Measurements from ENCODE around the gene SGPL1. TPM values are rescaled to one million over a fixed set of nuclear protein-coding genes. Genes with fewer than 3 reads are reported as not detected.

SGPL1 gene
- total RNA-seq, 1 donor from 2014 or later: 89.9 TPM

GRCh38 chr10:70795613-70796012 lies 20.1 kb upstream of the SGPL1 start:
- peaks cover 12% of the 10 kb centered on the region for H3K27me3 Mint-ChIP-seq (ENCODE audit: low read depth)
- no peak for TF ChIP-seq CTCF (IDR thresholded peaks at IDR 0.05; ENCODE audit: unreplicated experiment)
- peaks cover 11% of the 10 kb centered on the region for H3K9me3 Mint-ChIP-seq
- H3K27ac Mint-ChIP-seq: no peak overlapping the region
- no peak for DNase-seq (ENCODE audit: low spot score in 2 of 2, unreplicated experiment in 2 of 2)
- H3K4me1 Mint-ChIP-seq: no peaks in the 10 kb centered on the region
- no peaks in the 10 kb centered on the region for H3K36me3 Mint-ChIP-seq
- no peak overlapping the region for H3K4me3 Mint-ChIP-seq

DNA sequence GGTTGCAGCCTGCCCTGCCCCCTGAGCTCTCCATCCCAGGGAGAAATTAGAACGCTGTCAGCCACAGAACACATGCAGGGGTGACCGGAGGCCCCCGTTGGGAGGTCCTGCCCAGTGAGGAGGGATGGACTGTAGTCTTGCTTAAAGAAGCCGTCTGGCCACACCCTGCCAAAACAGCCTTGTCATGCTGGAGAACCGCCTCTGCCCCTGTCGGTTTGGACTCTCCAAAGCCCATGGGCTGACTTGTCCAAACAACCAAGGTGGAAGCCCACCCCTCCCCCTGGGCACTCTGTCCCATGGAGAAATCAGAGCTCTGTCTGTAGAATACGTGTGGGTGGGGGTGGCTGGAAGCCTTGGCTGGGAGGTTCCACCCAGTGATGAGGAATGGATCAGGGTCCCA lies 17.9 kb upstream of the SGPL1 start:
- no peak for TF ChIP-seq CTCF (IDR thresholded peaks at IDR 0.05; ENCODE audit: unreplicated experiment)
- no peak overlapping the region for H3K27ac Mint-ChIP-seq
- H3K9me3 Mint-ChIP-seq: peaks cover 22% of the 10 kb centered on the region
- peaks cover 13% of the 10 kb centered on the region for H3K27me3 Mint-ChIP-seq (ENCODE audit: low read depth)
- H3K4me3 Mint-ChIP-seq: no peak overlapping the region
- H3K4me1 Mint-ChIP-seq: no peaks in the 10 kb centered on the region
- no peaks in the 10 kb centered on the region for H3K36me3 Mint-ChIP-seq
- DNase-seq (ENCODE audit: low spot score in 2 of 2, unreplicated experiment in 2 of 2): no peak

- H3K27me3 Mint-ChIP-seq (ENCODE audit: low read depth): peaks cover 13% of the 10 kb centered on the region
- no peak for DNase-seq (ENCODE audit: low spot score in 2 of 2, unreplicated experiment in 2 of 2)
These were observed 16.6 kb upstream of the SGPL1 start for GRCh38 chr10:70799124-70799523.

DNA sequence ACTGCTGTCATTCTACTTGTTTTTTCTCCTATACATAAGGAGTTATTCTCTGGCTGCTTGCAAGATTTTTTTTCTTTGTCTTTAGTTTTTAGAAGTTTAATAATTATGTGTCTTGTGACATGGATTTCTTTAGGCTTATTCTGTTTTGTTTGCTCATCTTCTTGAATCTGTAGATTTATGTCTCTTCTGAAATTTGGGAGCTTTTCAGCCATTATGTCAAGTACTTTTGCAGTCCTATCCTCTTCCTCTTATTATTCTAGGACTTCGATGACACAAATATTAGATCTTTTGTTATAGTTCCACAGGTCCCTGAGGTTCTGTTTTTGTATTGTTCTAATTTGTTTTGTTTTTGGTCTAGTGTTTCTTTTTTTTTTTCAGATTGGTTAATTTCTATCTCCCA lies 13.9 kb upstream of the SGPL1 start:
- no peak overlapping the region for H3K4me3 Mint-ChIP-seq
- H3K27me3 Mint-ChIP-seq (ENCODE audit: low read depth): peaks cover 13% of the 10 kb centered on the region
- no peak for TF ChIP-seq CTCF (IDR thresholded peaks at IDR 0.05; ENCODE audit: unreplicated experiment)
- peaks cover 17% of the 10 kb centered on the region for H3K9me3 Mint-ChIP-seq
- DNase-seq (ENCODE audit: low spot score in 2 of 2, unreplicated experiment in 2 of 2): no peak
- H3K36me3 Mint-ChIP-seq: no peaks in the 10 kb centered on the region
- H3K4me1 Mint-ChIP-seq: no peaks in the 10 kb centered on the region
- no peak overlapping the region for H3K27ac Mint-ChIP-seq

More at GRCh38 chr10:70799124-70799523, 16.6 kb upstream of the SGPL1 start:
- Mint-ChIP-seq H3K4me1 (no peaks in the 10 kb centered on the region), H3K9me3 (peaks cover 22% of the 10 kb centered on the region), H3K27ac (no peak overlapping the region), H3K4me3 (no peak overlapping the region), H3K36me3 (no peaks in the 10 kb centered on the region)
- no peak for TF ChIP-seq CTCF (IDR thresholded peaks at IDR 0.05; ENCODE audit: unreplicated experiment)

- H3K36me3 Mint-ChIP-seq: no peaks in the 10 kb centered on the region
- no peak overlapping the region for H3K27ac Mint-ChIP-seq
- no peak for DNase-seq (ENCODE audit: low spot score in 2 of 2, unreplicated experiment in 2 of 2)
- H3K27me3 Mint-ChIP-seq (ENCODE audit: low read depth): peaks cover 9% of the 10 kb centered on the region
- no peak overlapping the region for H3K4me3 Mint-ChIP-seq
- no peaks in the 10 kb centered on the region for H3K4me1 Mint-ChIP-seq
- TF ChIP-seq CTCF (IDR thresholded peaks at IDR 0.05; ENCODE audit: unreplicated experiment): no peak
- H3K9me3 Mint-ChIP-seq: peaks cover 12% of the 10 kb centered on the region
These were observed 11.8 kb upstream of the SGPL1 start for GRCh38 chr10:70803775-70804420.

DNA sequence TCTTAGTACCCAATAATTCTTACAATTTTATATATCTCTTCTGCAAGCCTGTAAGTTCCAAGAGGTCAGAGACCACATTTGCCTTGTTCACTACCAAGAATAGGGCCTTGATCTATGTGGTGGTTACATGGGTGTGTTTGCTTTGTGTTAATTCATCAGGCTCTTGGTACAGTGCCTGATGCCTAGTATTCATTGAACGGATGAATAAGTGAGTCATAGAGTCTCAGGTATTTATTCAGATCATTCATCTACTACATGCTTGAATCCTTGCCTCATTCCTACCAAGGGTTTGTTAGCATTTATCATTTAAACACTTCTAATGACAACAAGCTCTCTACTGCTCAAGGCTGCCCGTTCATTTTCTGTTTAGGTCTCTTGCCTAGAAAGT lies 11.3 kb upstream of the SGPL1 start:
- peaks cover 12% of the 10 kb centered on the region for H3K9me3 Mint-ChIP-seq
- H3K36me3 Mint-ChIP-seq: no peaks in the 10 kb centered on the region
- H3K4me3 Mint-ChIP-seq: no peak overlapping the region
- no peaks in the 10 kb centered on the region for H3K4me1 Mint-ChIP-seq
- peaks cover 5% of the 10 kb centered on the region for H3K27me3 Mint-ChIP-seq (ENCODE audit: low read depth)
- no peak for DNase-seq (ENCODE audit: low spot score in 2 of 2, unreplicated experiment in 2 of 2)
- H3K27ac Mint-ChIP-seq: no peak overlapping the region
- no peak for TF ChIP-seq CTCF (IDR thresholded peaks at IDR 0.05; ENCODE audit: unreplicated experiment)

All from mesothelial cell of epicardium (in vitro differentiated cells).